HAP-1 (cell line): ENCODE data around the gene TYMS.

Experiments used
- DNase-seq, 2 experiments: peaks; one replicate each; pipeline ENCODE4 v3.0.0-alpha.2; 2016 to 2020; ENCODE audit warnings: low spot score in 2 of 2
- H3K27me3 ChIP-seq: fragments of 250-450 bp; sonication (Bioruptor Pico); 2 replicates; pipeline ENCODE4 v1.5.1; 2020; ENCODE audit warnings: low read depth, mild to moderate bottlenecking, moderate library complexity
- H3K36me3 ChIP-seq: fragments of 250-450 bp; sonication (Bioruptor Pico); replicated peaks from 2 replicates; pipeline ENCODE4 v1.5.1; 2020; ENCODE audit warnings: mild to moderate bottlenecking
- H3K4me1 ChIP-seq: fragments of 250-450 bp; sonication (Bioruptor Pico); 2 replicates; pipeline ENCODE4 v1.5.1; 2020; ENCODE audit warnings: mild to moderate bottlenecking
- H3K4me3 ChIP-seq: fragments of 250-450 bp; sonication (Bioruptor Pico); 2 replicates; pipeline ENCODE4 v1.5.1; 2020; ENCODE audit warnings: mild to moderate bottlenecking, moderate library complexity
- H3K9me3 ChIP-seq: fragments of 250-450 bp; sonication (Bioruptor Pico); 2 replicates; pipeline ENCODE4 v1.5.1; 2020; ENCODE audit warnings: mild to moderate bottlenecking, moderate library complexity
- in situ Hi-C: fragments of 300-500 bp; cut with MboI; formaldehyde crosslinking; loops from 3 replicates; pipeline ENCODE4 v1.14.3; 2020; ENCODE audit warnings: low sequenced_read_pairs, inconsistent platforms, mixed read lengths

The TYMS gene

GRCh38 chr18:654601-655000 lies 2.9 kb upstream of the TYMS start:
- no peaks in the 10 kb centered on the region for H3K9me3 ChIP-seq
- in situ Hi-C loops, result no loop called here
- DNase-seq, result no peak
- H3K4me1 ChIP-seq, result peaks cover 20% of the 10 kb centered on the region
- H3K4me3 ChIP-seq, result no peak overlapping the region
- peaks cover 13% of the 10 kb centered on the region for H3K36me3 ChIP-seq
- no peaks in the 10 kb centered on the region for H3K27me3 ChIP-seq

GRCh38 chr18:655445-655844 lies 2.0 kb upstream of the TYMS start:
- Histone ChIP-seq H3K4me1 (peaks cover 20% of the 10 kb centered on the region), H3K4me3 (no peak overlapping the region), H3K27me3 (no peaks in the 10 kb centered on the region), H3K9me3 (no peaks in the 10 kb centered on the region), H3K36me3 (peaks cover 22% of the 10 kb centered on the region)
- DNase-seq, result no peak
- in situ Hi-C loops, result no loop called here

GRCh38 chr18:658001-658946 lies 821 bp downstream of the TYMS start:
- H3K27me3 ChIP-seq, result no peaks in the 10 kb centered on the region
- H3K36me3 ChIP-seq, result peaks cover 41% of the 10 kb centered on the region
- peak overlapping the region; percentile 95 for H3K4me3 ChIP-seq
- H3K9me3 ChIP-seq, result peaks cover 8% of the 10 kb centered on the region; the same call in 1 of the 2 replicates
- DNase-seq, result peak; percentile 95 to 97
- H3K4me1 ChIP-seq, result peaks cover 11% of the 10 kb centered on the region
- in situ Hi-C loops, result no loop called here

- in situ Hi-C loops, result no loop called here
- peaks cover 8% of the 10 kb centered on the region; the same call in 1 of the 2 replicates for H3K9me3 ChIP-seq
- no peak for DNase-seq
Observed at GRCh38 chr18:658947-659533, 1.6 kb downstream of the TYMS start.

GRCh38 chr18:659597-659996 lies 2.1 kb downstream of the TYMS start:
- in situ Hi-C loops, result no loop called here
- Histone ChIP-seq H3K36me3 (peaks cover 41% of the 10 kb centered on the region), H3K9me3 (peaks cover 8% of the 10 kb centered on the region; the same call in 1 of the 2 replicates), H3K4me3 (no peak overlapping the region), H3K27me3 (no peaks in the 10 kb centered on the region), H3K4me1 (peaks cover 11% of the 10 kb centered on the region)
- no peak for DNase-seq

More at GRCh38 chr18:658947-659533, 1.6 kb downstream of the TYMS start:
- Histone ChIP-seq H3K27me3 (no peaks in the 10 kb centered on the region), H3K36me3 (peaks cover 41% of the 10 kb centered on the region), H3K4me1 (peaks cover 11% of the 10 kb centered on the region), H3K4me3 (peak overlapping the region; percentile 95)

GRCh38 chr18:662197-662596 lies 4.7 kb downstream of the TYMS start:
- H3K27me3 ChIP-seq, result no peaks in the 10 kb centered on the region
- in situ Hi-C loops, result no loop called here
- H3K9me3 ChIP-seq, result peaks cover 8% of the 10 kb centered on the region; the same call in 1 of the 2 replicates
- H3K4me3 ChIP-seq, result no peak overlapping the region
- peaks cover 6% of the 10 kb centered on the region for H3K4me1 ChIP-seq
- H3K36me3 ChIP-seq, result peaks cover 48% of the 10 kb centered on the region
- no peak for DNase-seq

- no peaks in the 10 kb centered on the region for H3K4me1 ChIP-seq
- peaks cover 8% of the 10 kb centered on the region; the same call in 1 of the 2 replicates for H3K9me3 ChIP-seq
- H3K27me3 ChIP-seq, result no peaks in the 10 kb centered on the region
- DNase-seq, result no peak
- in situ Hi-C loops, result no loop called here
- H3K36me3 ChIP-seq, result peaks cover 53% of the 10 kb centered on the region
- H3K4me3 ChIP-seq, result no peak overlapping the region
Observed at GRCh38 chr18:666177-666576, 8.7 kb downstream of the TYMS start.

GRCh38 chr18:666628-667027 lies 9.2 kb downstream of the TYMS start:
- peaks cover 4% of the 10 kb centered on the region; the same call in 1 of the 2 replicates for H3K9me3 ChIP-seq
- H3K36me3 ChIP-seq, result peaks cover 53% of the 10 kb centered on the region
- H3K27me3 ChIP-seq, result no peaks in the 10 kb centered on the region
- in situ Hi-C loops, result no loop called here
- no peaks in the 10 kb centered on the region for H3K4me1 ChIP-seq
- no peak overlapping the region for H3K4me3 ChIP-seq
- DNase-seq, result no peak

- Histone ChIP-seq H3K36me3 (peaks cover 61% of the 10 kb centered on the region), H3K9me3 (no peaks in the 10 kb centered on the region), H3K4me3 (no peak overlapping the region), H3K4me1 (no peaks in the 10 kb centered on the region), H3K27me3 (no peaks in the 10 kb centered on the region)
- DNase-seq, result peak in 1 of 2 experiments; percentile 0
- in situ Hi-C loops, result no loop called here
Observed at GRCh38 chr18:668260-668659, 10.8 kb downstream of the TYMS start.

- in situ Hi-C loops, result no loop called here
- no peaks in the 10 kb centered on the region for H3K4me1 ChIP-seq
- H3K27me3 ChIP-seq, result no peaks in the 10 kb centered on the region
- peak in 1 of 2 experiments; percentile 0 for DNase-seq
- H3K4me3 ChIP-seq, result no peak overlapping the region
- peaks cover 68% of the 10 kb centered on the region for H3K36me3 ChIP-seq
- no peaks in the 10 kb centered on the region for H3K9me3 ChIP-seq
Observed at GRCh38 chr18:669077-669476, 11.6 kb downstream of the TYMS start.

GRCh38 chr18:670522-670921 lies 13.1 kb downstream of the TYMS start:
- peak in 1 of 2 experiments; percentile 7 for DNase-seq
- in situ Hi-C loops, result no loop called here
- peaks cover 83% of the 10 kb centered on the region for H3K36me3 ChIP-seq

GRCh38 chr18:671405-671804 lies 14.0 kb downstream of the TYMS start:
- in situ Hi-C loops, result no loop called here
- H3K36me3 ChIP-seq, result peaks cover 85% of the 10 kb centered on the region

More at GRCh38 chr18:670522-670921, 13.1 kb downstream of the TYMS start:
- Histone ChIP-seq H3K4me3 (no peak overlapping the region), H3K27me3 (no peaks in the 10 kb centered on the region), H3K4me1 (no peaks in the 10 kb centered on the region), H3K9me3 (no peaks in the 10 kb centered on the region)

GRCh38 chr18:673317-673716 lies 15.9 kb downstream of the TYMS start:
- Histone ChIP-seq H3K36me3 (peaks cover 97% of the 10 kb centered on the region), H3K27me3 (no peaks in the 10 kb centered on the region), H3K4me1 (no peaks in the 10 kb centered on the region), H3K4me3 (no peak overlapping the region), H3K9me3 (no peaks in the 10 kb centered on the region)
- in situ Hi-C loops, result no loop called here
- no peak for DNase-seq

More at GRCh38 chr18:671405-671804, 14.0 kb downstream of the TYMS start:
- H3K9me3 ChIP-seq, result no peaks in the 10 kb centered on the region
- peak in 1 of 2 experiments; percentile 6 for DNase-seq
- no peaks in the 10 kb centered on the region for H3K27me3 ChIP-seq
- H3K4me3 ChIP-seq, result no peak overlapping the region
- no peaks in the 10 kb centered on the region for H3K4me1 ChIP-seq

GRCh38 chr18:673769-674168 lies 16.3 kb downstream of the TYMS start:
- Histone ChIP-seq H3K27me3 (no peaks in the 10 kb centered on the region), H3K9me3 (no peaks in the 10 kb centered on the region), H3K4me1 (no peaks in the 10 kb centered on the region), H3K36me3 (peaks cover 95% of the 10 kb centered on the region), H3K4me3 (no peak overlapping the region)
- in situ Hi-C loops, result no loop called here
- DNase-seq, result no peak
